ENCODE measurements around the gene CYP2R1. TPM values are rescaled to one million over a fixed set of nuclear protein-coding genes. Genes with fewer than 3 reads are reported as not detected.

The CYP2R1 gene
- total RNA-seq, 1 donor from 2014 or later: 12.3 TPM

GRCh38 chr11:14904745-14905103, 12.7 kb upstream of the CYP2R1 start:
- no peaks in the 10 kb centered on the region for H3K9me3 ChIP-seq
- TF ChIP-seq POLR2AphosphoS5 (IDR thresholded peaks at IDR 0.05; ENCODE audit: insufficient read depth in 1 of 2, low read depth in 1 of 2): peak in 1 of 2 donors; percentile 47
- TF ChIP-seq CTCF (IDR thresholded peaks at IDR 0.05): peak; percentile 77 to 91 (median 85)
- TF ChIP-seq POLR2A (IDR thresholded peaks at IDR 0.05): no peak
- intact Hi-C loops (cut with DNase I): no loop called here
- no peaks in the 10 kb centered on the region for H3K27me3 ChIP-seq
- peak overlapping the region; percentile 39 to 54 for H3K4me3 ChIP-seq
- H3K4me1 ChIP-seq: peaks cover 18% of the 10 kb centered on the region
- H3K36me3 ChIP-seq: no peaks in the 10 kb centered on the region
- peak overlapping the region; percentile 24 for H3K27ac ChIP-seq
- DNase-seq (ENCODE audit: extremely low spot score in 2 of 2): no peak

- intact Hi-C loops (cut with DNase I): no loop called here
- Histone ChIP-seq H3K4me1 (peaks cover 18% of the 10 kb centered on the region), H3K9me3 (no peaks in the 10 kb centered on the region), H3K36me3 (no peaks in the 10 kb centered on the region), H3K27me3 (no peaks in the 10 kb centered on the region), H3K27ac (no peak overlapping the region), H3K4me3 (no peak overlapping the region)
- no peak for DNase-seq (ENCODE audit: extremely low spot score in 2 of 2)
- TF ChIP-seq CTCF (IDR thresholded peaks at IDR 0.05): no peak
- no peak for TF ChIP-seq POLR2AphosphoS5 (IDR thresholded peaks at IDR 0.05; ENCODE audit: insufficient read depth in 1 of 2, low read depth in 1 of 2)
- TF ChIP-seq POLR2A (IDR thresholded peaks at IDR 0.05): no peak
Measured at GRCh38 chr11:14902650-14903350, 10.8 kb upstream of the CYP2R1 start.

GRCh38 chr11:14898906-14899305, 6.9 kb upstream of the CYP2R1 start:
- TF ChIP-seq POLR2AphosphoS5 (IDR thresholded peaks at IDR 0.05; ENCODE audit: insufficient read depth in 1 of 2, low read depth in 1 of 2) (no peak), POLR2A (IDR thresholded peaks at IDR 0.05) (no peak), CTCF (IDR thresholded peaks at IDR 0.05) (no peak)
- no peak for DNase-seq (ENCODE audit: extremely low spot score in 2 of 2)
- no peak overlapping the region for H3K27ac ChIP-seq
- intact Hi-C loops (cut with DNase I): loop anchor here (10.0 kb wide), 1 partner anchor 374 kb away; the partner anchor contains the start of gene PSMA1
- H3K4me1 ChIP-seq: peaks cover 4% of the 10 kb centered on the region
- no peaks in the 10 kb centered on the region for H3K27me3 ChIP-seq
- no peak overlapping the region for H3K4me3 ChIP-seq
- H3K9me3 ChIP-seq: no peaks in the 10 kb centered on the region
- no peaks in the 10 kb centered on the region for H3K36me3 ChIP-seq

GRCh38 chr11:14898355-14898754, 6.3 kb upstream of the CYP2R1 start:
- DNase-seq (ENCODE audit: extremely low spot score in 2 of 2): no peak
- Histone ChIP-seq H3K4me1 (peaks cover 4% of the 10 kb centered on the region), H3K27me3 (no peaks in the 10 kb centered on the region), H3K9me3 (no peaks in the 10 kb centered on the region), H3K4me3 (no peak overlapping the region), H3K36me3 (no peaks in the 10 kb centered on the region), H3K27ac (no peak overlapping the region)
- intact Hi-C loops (cut with DNase I): loop anchor here (10.0 kb wide), 1 partner anchor 374 kb away; the partner anchor contains the start of gene PSMA1
- TF ChIP-seq POLR2AphosphoS5 (IDR thresholded peaks at IDR 0.05; ENCODE audit: insufficient read depth in 1 of 2, low read depth in 1 of 2) (no peak), POLR2A (IDR thresholded peaks at IDR 0.05) (no peak), CTCF (IDR thresholded peaks at IDR 0.05) (no peak)
